ENCODE data around the gene EIF2AK2.
"Not testable (repeated sequence)": the region's sequence is repeated elsewhere in the genome, so short reads cannot be mapped to it uniquely, and the experiment has no call there.

EIF2AK2 gene

GRCh38 chr2:37156857-37157714 lies at the start of gene EIF2AK2:
Gene EIF2AK2 (minus strand): TSS chr2:37156980. CDS start chr2:37147806, 9,174 bp downstream.
- DNase-seq, result peak; percentile 92
- H3K27me3 Mint-ChIP-seq, result no peaks in the 10 kb centered on the region
- peaks cover 46% of the 10 kb centered on the region for H3K4me1 Mint-ChIP-seq
- CTCF ChIA-PET, result interaction anchor here (1.2 to 1.7 kb wide), 3 partner anchors 11 to 206 kb away, joined by 3 to 10 read pairs (median 4); no protein-coding TSS in a partner anchor
- peak within 1 kb of the TSS; percentile 97 for H3K4me3 Mint-ChIP-seq
- H3K9me3 Mint-ChIP-seq, result no peaks in the 10 kb centered on the region
- H3K27ac Mint-ChIP-seq, result peak within 1 kb of the TSS; percentile 88
- peaks cover 25% of the 10 kb centered on the region for H3K36me3 Mint-ChIP-seq

- Mint-ChIP-seq H3K4me3 (no peak overlapping the region), H3K9me3 (peaks cover 41% of the 10 kb centered on the region), H3K27me3 (no peaks in the 10 kb centered on the region), H3K4me1 (peaks cover 9% of the 10 kb centered on the region), H3K36me3 (peaks cover 82% of the 10 kb centered on the region), H3K27ac (no peak overlapping the region)
- no peak for DNase-seq
- CTCF ChIA-PET, result no interaction called here
Measured at GRCh38 chr2:37205689-37206341, 49.0 kb upstream of the EIF2AK2 start.

GRCh38 chr2:37205071-37205661 lies 48.4 kb upstream of the EIF2AK2 start:
- H3K4me3 Mint-ChIP-seq, CTCF ChIA-PET, H3K27me3 Mint-ChIP-seq, DNase-seq, H3K27ac Mint-ChIP-seq, H3K4me1 Mint-ChIP-seq: not testable (repeated sequence)
- Mint-ChIP-seq H3K9me3 (peaks cover 41% of the 10 kb centered on the region), H3K36me3 (peaks cover 76% of the 10 kb centered on the region)

GRCh38 chr2:37203708-37204107 lies 46.9 kb upstream of the EIF2AK2 start:
- Mint-ChIP-seq H3K4me3 (no peak overlapping the region), H3K9me3 (peaks cover 31% of the 10 kb centered on the region), H3K27me3 (no peaks in the 10 kb centered on the region), H3K4me1 (peaks cover 14% of the 10 kb centered on the region), H3K27ac (no peak overlapping the region), H3K36me3 (peaks cover 67% of the 10 kb centered on the region)
- no peak for DNase-seq
- CTCF ChIA-PET, result interaction anchor here (0.9 kb wide), 1 partner anchor 101 kb away, joined by 3 read pairs; no protein-coding TSS in a partner anchor

GRCh38 chr2:37201766-37202165 lies 45.0 kb upstream of the EIF2AK2 start:
- Mint-ChIP-seq H3K36me3 (peaks cover 47% of the 10 kb centered on the region), H3K27ac (peak overlapping the region; percentile 20), H3K27me3 (no peaks in the 10 kb centered on the region), H3K9me3 (peaks cover 14% of the 10 kb centered on the region), H3K4me1 (peaks cover 27% of the 10 kb centered on the region), H3K4me3 (no peak overlapping the region)
- CTCF ChIA-PET, result no interaction called here
- DNase-seq, result no peak

- peaks cover 3% of the 10 kb centered on the region for H3K27me3 Mint-ChIP-seq
- no peak overlapping the region for H3K4me3 Mint-ChIP-seq
- CTCF ChIA-PET, result no interaction called here
- H3K4me1 Mint-ChIP-seq, result peaks cover 29% of the 10 kb centered on the region
- no peak for DNase-seq
- peaks cover 11% of the 10 kb centered on the region for H3K9me3 Mint-ChIP-seq
- H3K36me3 Mint-ChIP-seq, result peaks cover 45% of the 10 kb centered on the region
- no peak overlapping the region for H3K27ac Mint-ChIP-seq
Measured at GRCh38 chr2:37201208-37201607, 44.4 kb upstream of the EIF2AK2 start.

GRCh38 chr2:37198681-37199065 lies 41.9 kb upstream of the EIF2AK2 start:
- H3K9me3 Mint-ChIP-seq, result peaks cover 3% of the 10 kb centered on the region
- H3K27me3 Mint-ChIP-seq, result peaks cover 8% of the 10 kb centered on the region
- DNase-seq, result no peak
- H3K27ac Mint-ChIP-seq, result no peak overlapping the region
- CTCF ChIA-PET, result interaction anchor here (0.6 kb wide), 1 partner anchor 337 kb away, joined by 3 read pairs; no protein-coding TSS in a partner anchor
- peaks cover 24% of the 10 kb centered on the region for H3K36me3 Mint-ChIP-seq
- H3K4me3 Mint-ChIP-seq, result no peak overlapping the region
- peaks cover 34% of the 10 kb centered on the region for H3K4me1 Mint-ChIP-seq

GRCh38 chr2:37196320-37197195 lies 39.8 kb upstream of the EIF2AK2 start, which contains the start of gene CEBPZOS:
Gene CEBPZOS (plus strand): TSS chr2:37196496. CDS start chr2:37199705, 3,209 bp downstream.
- Mint-ChIP-seq H3K9me3 (no peaks in the 10 kb centered on the region), H3K27ac (peak within 1 kb of the TSS; percentile 97), H3K36me3 (peaks cover 12% of the 10 kb centered on the region), H3K27me3 (peaks cover 13% of the 10 kb centered on the region), H3K4me3 (peak within 1 kb of the TSS; percentile 100), H3K4me1 (peaks cover 28% of the 10 kb centered on the region)
- CTCF ChIA-PET, result interaction anchor here (0.8 to 1.2 kb wide), 2 partner anchors 28 to 41 kb away, joined by 3 read pairs; no protein-coding TSS in a partner anchor
- DNase-seq, result peak; percentile 89

- CTCF ChIA-PET, H3K36me3 Mint-ChIP-seq, DNase-seq, H3K9me3 Mint-ChIP-seq: not testable (repeated sequence)
- Mint-ChIP-seq H3K27ac (peak overlapping the region; percentile 97), H3K4me3 (peak overlapping the region; percentile 100), H3K4me1 (peaks cover 25% of the 10 kb centered on the region), H3K27me3 (peaks cover 13% of the 10 kb centered on the region)
Measured at GRCh38 chr2:37195862-37196319, 39.1 kb upstream of the EIF2AK2 start.

- CTCF ChIA-PET, result interaction anchor here (2.5 kb wide), 1 partner anchor 24 kb away, joined by 8 read pairs; no protein-coding TSS in a partner anchor
- no peaks in the 10 kb centered on the region for H3K9me3 Mint-ChIP-seq
- no peak overlapping the region for H3K27ac Mint-ChIP-seq
- H3K36me3 Mint-ChIP-seq, result peaks cover 3% of the 10 kb centered on the region
- no peak overlapping the region for H3K4me3 Mint-ChIP-seq
- DNase-seq, result no peak
- H3K4me1 Mint-ChIP-seq, result peaks cover 15% of the 10 kb centered on the region
- peaks cover 25% of the 10 kb centered on the region for H3K27me3 Mint-ChIP-seq
Measured at GRCh38 chr2:37192551-37192950, 35.8 kb upstream of the EIF2AK2 start.

- CTCF ChIA-PET, result interaction anchor here (2.5 kb wide), 1 partner anchor 23 kb away, joined by 8 read pairs; no protein-coding TSS in a partner anchor
- Mint-ChIP-seq H3K27me3 (peaks cover 26% of the 10 kb centered on the region), H3K4me3 (no peak overlapping the region), H3K27ac (no peak overlapping the region), H3K9me3 (no peaks in the 10 kb centered on the region), H3K36me3 (peaks cover 3% of the 10 kb centered on the region), H3K4me1 (peaks cover 7% of the 10 kb centered on the region)
- no peak for DNase-seq
Measured at GRCh38 chr2:37191747-37192146, 35.0 kb upstream of the EIF2AK2 start.

- peaks cover 2% of the 10 kb centered on the region for H3K36me3 Mint-ChIP-seq
- H3K27ac Mint-ChIP-seq, result no peak overlapping the region
- peaks cover 28% of the 10 kb centered on the region for H3K27me3 Mint-ChIP-seq
- no peak for DNase-seq
- CTCF ChIA-PET, result interaction anchor here (2.5 kb wide), 1 partner anchor 22 kb away, joined by 8 read pairs; no protein-coding TSS in a partner anchor
- H3K4me1 Mint-ChIP-seq, result peaks cover 5% of the 10 kb centered on the region
- no peaks in the 10 kb centered on the region for H3K9me3 Mint-ChIP-seq
- no peak overlapping the region for H3K4me3 Mint-ChIP-seq
Measured at GRCh38 chr2:37191253-37191652, 34.5 kb upstream of the EIF2AK2 start.

- no peak overlapping the region for H3K27ac Mint-ChIP-seq
- H3K4me1 Mint-ChIP-seq, result peaks cover 1% of the 10 kb centered on the region
- no peaks in the 10 kb centered on the region for H3K9me3 Mint-ChIP-seq
- peaks cover 33% of the 10 kb centered on the region for H3K27me3 Mint-ChIP-seq
- CTCF ChIA-PET, result interaction anchor here (0.5 to 2.5 kb wide), 2 partner anchors 22 to 49 kb away, joined by 3 to 8 read pairs; no protein-coding TSS in a partner anchor
- no peak for DNase-seq
- no peaks in the 10 kb centered on the region for H3K36me3 Mint-ChIP-seq
- no peak overlapping the region for H3K4me3 Mint-ChIP-seq
Measured at GRCh38 chr2:37190290-37190689, 33.5 kb upstream of the EIF2AK2 start.
